ENCODE measurements around the gene GPR108.

GPR108 gene

DNA sequence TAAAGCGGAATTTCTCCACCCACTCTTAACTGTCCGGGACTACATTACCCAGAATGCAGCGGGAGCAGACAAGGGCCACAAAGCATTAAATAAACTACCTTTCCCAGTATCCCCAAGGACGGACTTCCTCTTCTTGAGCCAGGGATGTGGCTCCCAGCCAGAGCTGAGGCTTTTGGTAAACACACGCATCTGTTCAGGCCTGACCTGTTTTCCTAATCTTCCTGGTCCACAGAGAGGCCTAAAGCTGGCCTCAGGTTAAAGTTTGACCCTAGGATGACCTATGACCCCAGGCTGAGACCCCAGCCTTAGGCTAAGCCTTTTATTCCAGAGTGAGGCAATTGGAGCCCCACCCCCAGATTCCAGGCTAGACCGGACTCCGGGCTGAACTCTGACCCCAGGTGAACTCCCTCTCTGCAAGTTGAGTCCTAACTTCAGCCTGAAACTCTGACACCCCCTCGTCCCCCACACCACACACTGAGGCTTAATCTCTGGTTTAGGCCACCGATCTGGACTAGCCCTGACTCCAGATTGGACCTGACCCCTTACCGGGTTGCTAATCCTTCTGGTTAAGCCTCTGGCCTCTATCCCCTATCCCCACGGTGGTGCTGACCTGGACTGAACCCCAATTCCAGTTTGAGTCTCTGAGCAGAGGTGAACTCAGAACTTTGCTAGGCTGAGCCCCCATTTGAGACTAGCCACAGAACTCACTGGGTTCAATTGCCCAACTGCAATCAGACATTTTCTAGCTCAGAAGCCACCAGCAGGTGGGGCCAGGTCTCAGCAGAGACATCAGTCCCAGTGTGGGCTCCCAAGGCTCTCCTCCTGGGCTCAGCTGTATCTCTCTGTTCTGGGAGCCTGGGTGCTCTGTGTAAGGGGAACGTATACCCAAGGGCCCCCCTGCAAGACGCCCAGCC is 750 bp upstream of the GPR108 start:
- DNase-seq (ENCODE audit: low spot score): peak; percentile 81

DNA sequence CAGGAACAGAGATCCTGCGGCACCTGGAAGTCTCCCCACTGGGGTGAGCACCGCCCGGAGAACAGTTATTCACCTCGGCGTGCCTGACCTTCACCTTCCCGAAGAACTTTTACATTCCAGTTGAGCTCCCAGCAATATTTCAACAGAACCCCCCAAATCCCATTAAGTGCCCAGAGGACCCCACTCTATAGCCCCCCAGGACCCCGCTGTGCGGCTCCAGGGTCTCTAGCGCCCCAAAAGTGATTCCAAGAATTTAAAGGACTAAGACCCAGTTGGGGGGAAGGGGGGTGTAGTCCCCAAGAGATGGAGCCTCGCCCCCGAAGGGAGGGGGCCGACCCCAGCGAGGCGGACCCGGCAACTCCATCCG is 480 bp downstream of the GPR108 start:
- no peak for DNase-seq (ENCODE audit: low spot score)

DNA sequence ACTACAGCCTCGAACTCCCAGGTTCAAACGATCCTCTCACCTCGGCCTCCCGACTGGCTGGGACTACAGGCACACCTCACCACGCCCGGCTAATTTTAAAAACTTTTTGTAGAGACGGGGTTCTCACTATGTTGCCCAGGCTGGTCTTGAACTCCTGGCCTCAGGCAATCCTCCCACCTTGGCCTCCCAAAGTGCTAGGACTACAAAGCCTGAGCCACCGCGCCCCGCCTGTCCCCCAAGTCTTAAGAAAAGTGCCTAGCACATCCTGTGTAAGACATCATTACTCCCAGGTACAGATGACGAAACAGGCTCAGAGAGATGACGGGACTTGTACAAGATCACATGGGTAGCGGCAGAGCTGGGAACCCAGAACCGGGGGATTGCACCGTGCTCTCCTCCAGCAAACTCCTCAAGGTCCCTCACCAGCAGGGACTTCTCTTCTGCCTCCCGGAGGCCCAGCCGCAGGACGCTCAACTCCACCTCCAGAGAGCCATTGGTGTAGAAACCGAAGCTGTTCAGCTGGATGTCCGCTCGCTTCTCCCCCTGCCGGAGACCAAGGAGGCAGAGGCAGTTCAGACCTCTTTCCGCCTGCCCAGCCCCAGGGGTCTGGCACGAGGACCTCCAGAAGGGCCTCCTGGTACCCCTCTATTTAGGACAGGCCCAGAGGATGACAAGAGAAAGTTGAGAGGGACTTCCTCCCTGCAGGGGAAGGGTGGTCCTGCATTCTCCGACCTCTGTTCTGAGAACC is 1.0 kb downstream of the GPR108 start:
- peak; percentile 80 for DNase-seq (ENCODE audit: low spot score)

DNA sequence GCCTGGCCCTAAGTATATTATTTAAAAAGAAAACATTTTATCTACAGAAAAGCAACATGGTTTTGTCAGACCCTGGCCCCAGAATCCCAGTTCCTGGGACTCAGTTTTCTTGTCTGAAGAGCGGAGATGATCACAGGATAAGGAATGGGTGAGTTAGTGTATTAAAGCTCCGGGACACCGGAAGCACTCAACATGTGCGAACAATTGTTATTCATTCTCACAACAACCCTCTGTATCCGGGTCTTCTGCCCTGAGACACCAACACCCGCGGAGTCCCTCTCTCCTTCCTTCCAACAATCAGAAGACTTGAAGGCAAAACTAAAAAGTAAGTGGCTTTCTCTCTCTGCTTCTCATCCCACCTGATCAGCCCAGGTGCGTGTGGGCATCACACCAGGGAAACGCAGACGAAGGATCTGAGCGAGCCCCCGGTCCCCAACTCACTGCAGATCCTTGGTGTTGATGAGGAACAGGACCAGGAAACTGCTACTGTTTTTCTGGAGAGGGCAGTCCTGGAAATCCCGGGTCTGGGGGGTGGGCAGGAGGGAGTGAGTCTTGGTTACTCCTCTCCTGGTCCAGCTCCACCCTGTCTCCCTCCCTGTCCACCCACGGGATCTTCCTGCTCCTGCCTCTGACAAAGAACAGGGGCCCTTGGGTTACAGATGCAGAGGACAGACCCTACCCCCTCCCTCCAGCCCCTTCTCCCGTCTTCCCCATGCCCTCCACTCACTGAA is 2.0 kb downstream of the GPR108 start:
- DNase-seq (ENCODE audit: low spot score): no peak

DNA sequence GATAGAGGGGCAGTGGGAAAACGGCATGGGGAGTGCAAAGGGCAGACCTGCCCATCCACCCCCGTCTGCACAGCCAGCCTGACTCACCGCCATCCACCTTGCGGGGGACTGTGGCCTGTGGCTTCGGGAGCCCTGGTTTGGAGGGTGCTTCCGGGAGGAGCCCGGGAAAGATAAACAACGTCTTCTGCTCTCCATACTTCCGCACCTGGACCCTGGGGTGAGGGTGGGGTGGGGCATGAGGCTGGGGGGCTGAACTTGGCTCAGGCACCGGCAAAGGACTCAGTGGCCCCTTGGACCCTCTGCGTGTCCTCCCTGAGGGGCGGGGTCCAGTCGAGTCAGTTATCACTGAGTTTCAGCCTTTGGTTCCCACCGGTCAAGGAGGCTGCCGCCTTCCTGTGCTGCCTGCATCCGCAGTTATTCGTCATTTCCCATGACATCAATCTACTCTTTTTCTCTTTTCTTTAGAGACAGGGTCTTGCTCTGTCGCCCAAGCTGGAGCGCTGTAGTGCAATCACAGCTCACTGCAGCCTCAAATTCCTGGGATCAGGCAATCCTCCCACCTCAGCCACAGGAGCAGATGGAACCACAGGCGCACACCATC is 3.2 kb downstream of the GPR108 start:
- DNase-seq (ENCODE audit: low spot score): no peak

DNA sequence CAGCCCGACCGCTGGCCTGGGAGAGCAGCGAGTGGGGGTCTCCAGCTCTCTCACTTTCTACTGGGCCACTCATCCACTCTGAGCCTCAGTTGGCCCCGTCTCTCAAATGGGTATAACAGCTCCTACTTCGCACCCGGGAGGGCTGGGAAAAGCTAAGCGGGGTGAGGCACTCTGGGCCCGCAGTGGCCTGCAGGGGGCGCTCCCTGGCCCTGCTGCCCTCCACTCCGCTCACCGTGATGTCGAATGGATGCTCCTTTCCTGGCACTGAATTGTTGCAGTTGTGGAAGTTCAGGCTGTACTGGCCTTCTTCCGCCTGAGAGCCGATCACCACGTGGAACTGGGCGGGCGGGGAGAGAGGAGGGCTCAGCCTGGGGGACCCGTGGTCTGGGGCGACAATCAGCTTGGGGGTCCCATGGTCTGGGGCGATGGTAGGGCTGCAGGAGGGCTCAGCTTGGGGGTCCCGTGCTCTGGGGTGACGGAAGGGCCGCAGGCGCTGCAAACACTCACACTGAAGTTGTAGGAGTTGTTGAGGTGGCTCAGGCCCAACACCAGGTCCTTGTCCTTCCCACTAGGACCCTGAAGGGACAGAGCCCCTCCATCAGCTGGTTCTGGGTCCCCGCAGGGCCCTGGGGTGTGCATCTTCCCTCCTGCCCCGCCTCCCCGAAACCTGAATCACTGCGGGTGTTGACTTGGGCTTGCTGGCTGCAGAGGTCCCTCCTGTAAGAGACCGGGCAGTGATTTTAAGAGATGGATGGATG is 3.9 kb downstream of the GPR108 start:
- no peak for DNase-seq (ENCODE audit: low spot score)

DNA sequence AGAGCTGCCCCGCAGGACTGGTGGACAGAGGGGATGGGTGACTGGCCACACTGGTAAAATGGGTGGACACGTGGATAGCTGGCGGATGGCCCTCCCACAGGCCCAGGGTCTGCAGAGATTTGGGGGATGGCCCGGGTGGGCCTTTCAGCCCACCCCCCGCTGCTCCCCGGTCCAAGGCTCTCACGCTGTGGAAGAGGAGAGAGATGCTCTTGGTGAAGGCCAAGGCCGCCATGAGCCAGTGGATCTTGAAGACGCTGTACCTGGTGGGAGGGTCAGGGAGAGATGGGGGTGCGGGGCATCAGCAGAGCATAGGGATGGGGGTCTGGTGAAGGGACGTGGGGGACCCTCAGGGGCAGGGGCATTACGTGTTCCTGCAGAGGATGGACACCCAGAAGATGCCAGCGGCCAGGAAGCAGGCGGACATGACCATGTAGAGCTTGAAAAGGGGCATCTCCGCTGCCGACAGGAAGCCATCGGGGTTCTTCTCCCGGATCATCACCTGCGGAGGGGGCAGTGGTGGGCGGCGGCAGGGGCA is 4.5 kb downstream of the GPR108 start:
- DNase-seq (ENCODE audit: low spot score): no peak

DNA sequence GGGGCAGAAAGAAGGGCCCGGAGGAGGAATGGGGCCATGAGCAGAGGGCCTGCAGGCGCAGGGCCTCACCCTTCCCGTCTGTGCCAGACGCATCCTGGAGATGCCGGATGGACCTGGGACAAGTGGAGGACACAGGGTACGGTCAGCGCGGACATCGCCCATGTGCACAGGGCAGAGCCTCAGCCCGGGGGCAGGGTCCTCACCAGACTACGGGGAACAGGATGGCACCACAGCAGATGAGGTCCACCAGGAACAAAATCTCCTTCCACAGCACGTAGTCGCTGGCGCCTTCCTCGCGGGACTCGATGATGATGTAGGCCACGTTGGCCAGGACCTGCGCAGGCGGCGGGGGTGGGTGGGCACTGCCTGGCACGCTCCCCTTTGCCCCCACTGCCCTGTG is 5.6 kb downstream of the GPR108 start:
- DNase-seq (ENCODE audit: low spot score): no peak

DNA sequence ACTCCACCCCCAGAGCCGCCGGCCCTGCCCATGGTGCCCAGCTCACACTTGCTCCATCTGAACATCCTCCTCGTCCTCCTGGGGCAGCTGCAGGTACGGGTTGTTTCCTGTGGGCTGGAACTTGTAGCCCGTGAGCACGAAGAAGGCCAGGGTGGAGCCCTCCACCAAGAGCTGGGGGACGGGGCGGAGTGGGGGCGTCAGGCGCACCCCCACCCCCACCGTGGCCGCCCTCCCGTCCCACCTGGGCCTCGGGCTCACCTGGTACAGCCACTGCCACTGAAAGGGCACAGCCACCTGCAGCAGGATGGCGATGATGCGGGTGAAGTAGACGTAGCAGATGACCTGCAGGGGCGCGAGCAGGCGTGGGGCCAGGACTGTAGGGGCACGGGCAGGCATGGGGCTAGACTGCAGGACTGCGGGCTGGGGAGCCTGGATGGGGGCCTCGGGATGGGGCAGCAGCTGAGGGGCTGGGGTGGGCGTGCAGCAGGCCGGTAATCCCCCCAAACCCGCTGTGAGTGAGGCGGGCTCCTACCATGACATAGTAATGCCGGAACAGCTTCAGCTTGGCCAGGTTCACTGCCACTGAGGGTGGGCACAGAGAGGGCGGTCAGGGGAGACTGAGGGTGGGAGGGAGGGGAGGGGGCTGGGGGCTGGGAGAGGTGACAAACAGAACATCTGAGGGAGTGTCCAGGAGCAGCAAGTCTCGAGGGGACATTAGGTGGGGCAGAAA is 6.3 kb downstream of the GPR108 start:
- no peak for DNase-seq (ENCODE audit: low spot score)

DNA sequence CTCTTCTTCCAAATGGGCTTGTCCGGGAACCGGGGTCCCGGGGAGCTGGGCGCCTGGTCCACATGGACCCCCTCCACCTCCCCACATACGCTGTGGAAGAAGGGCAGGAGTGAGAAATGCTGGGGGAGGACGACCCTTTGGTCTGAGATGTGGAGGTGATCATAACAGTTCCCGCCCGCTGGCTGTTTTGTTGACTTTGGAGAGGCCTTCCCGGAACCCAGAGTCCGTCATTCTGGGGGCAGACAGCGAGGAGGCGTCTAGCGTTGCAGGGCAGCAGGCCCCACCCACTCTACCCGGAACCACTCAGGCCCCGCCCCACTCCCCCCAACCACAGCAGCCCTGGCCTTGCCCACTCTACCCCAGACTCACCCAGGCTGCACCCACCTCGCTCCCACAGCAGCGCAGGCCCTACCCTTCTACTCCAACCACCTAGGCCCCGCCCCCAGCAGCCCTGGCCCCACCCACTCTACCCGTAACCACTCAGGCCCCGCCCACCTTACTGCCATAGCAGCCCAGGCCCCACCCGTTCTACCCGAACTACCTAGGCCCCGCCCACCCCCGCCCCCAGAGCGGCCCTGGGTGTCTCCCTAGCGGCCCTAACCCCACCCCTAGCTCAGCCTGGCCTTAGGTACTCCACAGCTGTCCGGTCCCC is 7.1 kb downstream of the GPR108 start:
- no peak for DNase-seq (ENCODE audit: low spot score)

DNA sequence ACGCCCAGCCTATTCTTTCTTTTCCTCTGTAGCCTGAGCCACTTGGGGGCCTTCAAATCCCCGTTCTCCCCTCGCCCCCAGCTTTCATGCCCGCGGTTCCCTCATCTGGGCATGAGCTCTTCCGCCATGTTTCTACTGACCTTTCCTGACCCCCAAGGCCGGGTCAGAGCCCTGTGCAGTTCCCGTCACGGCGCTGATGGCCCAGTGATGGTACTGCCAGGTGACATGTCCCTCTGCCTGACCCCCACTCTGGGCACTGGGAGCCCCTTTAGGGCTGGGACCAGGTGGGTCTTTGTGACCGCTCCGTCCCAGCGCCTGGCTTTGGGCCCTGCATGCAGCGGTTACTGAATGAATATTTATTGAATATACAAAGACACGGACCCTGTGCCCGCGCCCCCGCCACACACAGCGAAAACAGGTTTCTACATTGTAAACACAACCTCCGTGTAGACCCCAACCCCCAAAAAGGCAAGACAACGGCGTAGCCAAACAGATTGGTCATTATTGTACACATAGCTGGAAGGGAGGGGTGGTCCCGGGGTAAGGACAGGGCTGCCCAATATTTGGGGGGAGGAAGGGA is 7.7 kb downstream of the GPR108 start:
- DNase-seq (ENCODE audit: low spot score): no peak

DNA sequence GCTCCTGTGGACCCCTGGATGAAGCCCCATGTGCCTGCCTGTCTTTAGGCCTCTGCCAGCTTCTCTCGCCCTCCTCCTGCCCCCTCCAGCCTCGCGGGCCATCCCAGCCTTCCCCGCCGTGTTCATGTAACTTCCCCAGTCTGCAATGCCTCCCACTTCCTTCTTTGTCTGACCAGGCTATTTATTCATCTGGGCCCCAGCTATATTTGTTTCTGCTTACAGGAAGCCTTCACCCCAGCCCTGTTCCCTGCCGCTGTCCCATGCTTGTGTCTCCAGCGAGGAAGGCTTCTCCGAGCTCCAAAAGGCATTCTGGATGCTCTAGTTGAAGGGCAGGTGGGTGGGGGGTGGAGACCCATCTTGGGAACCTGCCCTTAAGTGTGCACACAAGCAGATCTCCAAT is 9.0 kb downstream of the GPR108 start:
- no peak for DNase-seq (ENCODE audit: low spot score)

DNA sequence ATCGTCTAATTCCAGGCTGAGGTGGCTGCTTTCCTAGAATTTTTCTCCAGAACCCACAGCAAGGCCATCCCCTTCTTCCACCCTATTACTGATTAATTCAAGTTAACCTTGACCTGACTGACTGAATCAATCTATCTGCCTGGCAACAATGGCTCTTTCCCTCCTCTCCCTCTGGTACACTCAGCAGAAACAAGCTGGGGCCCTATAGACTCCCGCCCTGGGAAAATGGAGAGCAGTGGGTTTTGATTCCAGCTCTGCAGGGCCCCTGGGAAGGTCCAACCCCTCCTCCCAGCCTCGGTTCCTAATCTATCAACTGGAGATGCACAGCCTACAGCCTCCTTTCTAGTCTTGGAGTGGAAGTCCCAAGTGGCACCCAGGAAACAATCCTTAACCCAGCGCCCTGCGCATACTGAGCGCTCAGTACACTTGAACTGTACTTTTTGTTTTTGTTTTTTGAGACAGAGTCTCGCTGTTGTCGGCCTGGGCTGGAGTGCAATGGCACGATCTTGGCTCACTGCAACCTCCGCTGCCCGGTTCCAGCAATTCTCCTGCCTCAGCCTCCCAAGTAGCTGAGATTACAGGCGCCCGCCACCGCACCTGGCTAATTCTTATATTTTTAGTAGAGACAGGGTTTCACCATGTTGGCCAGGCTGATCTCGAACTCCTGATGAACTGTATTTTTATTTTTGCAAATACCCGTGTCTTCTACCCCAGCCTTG is 11.7 kb downstream of the GPR108 start:
- DNase-seq (ENCODE audit: low spot score): no peak

DNA sequence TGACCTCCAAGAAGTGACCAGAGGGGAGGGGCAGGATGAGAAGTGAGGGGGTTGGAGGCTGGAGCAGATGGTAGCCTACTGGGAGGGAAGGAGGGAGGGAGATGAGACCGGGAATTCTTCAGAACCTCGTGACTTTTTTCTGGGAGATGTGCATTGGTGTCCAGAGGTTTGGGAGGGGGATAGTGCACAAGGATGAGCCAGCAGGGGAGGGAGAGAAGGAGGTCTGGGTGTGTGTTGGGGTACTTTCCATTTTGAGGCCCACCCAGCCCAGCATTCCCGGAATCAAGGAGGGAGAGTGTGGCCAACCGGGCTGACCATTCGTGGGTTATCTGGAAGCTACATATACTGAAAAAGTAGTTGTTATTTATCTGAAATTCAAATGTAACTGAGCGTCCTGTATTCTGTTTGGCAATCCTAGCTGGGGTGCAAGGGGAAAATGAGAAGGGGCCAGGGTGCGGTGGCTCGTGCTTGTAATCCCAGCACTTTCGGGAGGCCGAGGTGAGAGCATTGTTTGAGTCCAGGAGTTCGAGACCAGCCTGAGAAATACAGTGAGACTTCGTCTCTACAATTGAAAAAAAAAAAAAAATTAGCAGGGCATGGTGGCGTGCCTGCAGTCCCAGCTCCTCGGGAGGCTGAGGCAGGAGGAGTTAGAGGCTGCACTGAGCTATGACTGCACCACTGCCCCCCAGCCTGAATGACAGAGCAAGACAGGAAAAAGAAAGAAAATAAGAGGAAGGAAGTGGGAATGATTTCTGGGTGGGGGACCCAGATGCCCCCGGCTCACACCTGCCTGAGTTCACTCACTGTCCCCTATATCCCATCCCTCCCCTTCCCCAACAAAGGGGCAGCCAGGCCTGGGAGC is 12.5 kb downstream of the GPR108 start:
- DNase-seq (ENCODE audit: low spot score): no peak

DNA sequence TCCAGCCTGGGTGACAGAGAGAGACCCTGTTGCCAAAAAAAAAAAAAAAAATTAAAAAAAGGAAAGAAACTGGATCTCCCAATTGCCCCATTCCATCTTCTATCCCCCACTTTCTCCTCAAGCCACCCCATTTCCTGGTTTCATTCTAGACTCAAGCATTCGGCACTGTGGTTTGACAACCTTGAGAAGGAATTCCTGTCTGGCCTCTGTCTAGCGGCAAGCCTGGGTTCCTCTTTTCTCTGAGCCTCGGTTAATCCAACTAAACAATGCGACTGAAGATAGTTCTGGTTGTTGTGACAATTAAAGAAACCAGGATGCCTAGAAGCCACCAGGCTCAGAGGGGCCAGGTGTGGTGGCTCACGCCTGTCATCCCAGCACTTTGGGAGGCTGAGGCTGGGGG is 13.6 kb downstream of the GPR108 start:
- DNase-seq (ENCODE audit: low spot score): no peak

DNA sequence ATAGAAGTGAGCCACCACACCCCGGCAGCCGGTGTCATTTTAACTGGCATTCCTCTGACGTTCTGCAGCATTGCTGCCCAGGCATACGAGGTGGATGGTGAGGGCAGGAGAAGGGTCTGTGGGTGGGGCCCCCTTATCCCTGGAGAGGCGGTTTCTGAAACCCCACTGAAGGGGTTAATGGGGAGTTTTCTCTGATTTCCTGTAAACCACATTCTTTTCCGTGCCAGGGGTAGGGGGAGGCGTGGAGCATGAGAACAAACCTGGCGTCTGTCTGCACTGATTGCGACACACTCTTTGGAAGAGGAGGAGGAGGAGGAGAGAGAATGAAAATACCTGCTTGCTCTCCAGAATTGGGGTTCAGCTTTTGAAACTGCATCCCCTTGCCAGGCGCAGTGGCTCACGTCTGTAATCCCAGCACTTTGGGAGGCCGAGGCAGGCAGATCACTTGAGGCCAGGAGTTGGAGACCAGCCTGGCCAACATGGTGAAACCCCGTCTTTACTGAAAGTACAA is 14.2 kb downstream of the GPR108 start:
- no peak for DNase-seq (ENCODE audit: low spot score)

DNA sequence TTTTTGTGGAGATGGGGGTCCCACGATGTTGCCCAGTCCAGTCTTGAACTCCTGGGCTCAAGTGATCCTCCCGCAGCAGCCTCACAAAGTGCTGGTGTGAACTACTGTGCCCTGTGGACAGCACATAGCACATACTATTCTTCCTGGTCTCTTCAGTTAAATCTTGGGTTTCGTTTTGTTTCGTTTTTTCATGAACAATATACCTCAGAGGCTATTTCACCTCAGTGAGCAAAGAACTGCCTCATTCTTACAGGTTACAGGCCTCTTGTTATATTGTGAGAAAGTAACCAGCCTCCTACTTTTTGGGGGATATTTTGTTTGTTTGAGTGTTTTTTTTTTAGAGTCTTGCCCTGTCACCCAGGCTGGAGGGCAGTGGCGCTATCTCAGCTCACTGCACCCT is 15.6 kb downstream of the GPR108 start:
- no peak for DNase-seq (ENCODE audit: low spot score)

DNA sequence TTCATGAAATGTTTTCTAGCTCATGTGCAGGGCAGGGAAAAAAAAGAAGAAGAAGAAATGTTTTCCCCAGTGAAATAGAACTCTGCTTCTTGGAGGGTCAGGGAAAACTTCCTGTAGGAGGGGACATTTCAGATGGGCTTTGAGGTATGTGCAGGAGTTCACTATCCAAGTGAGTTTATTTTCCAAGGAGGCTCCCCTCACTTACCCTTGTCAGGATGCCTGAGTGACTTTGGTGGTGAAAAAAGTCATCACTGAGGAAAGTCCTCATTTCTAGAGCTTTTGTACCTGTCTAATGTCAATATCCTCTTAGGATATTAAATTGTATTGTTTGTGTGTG is 16.3 kb downstream of the GPR108 start:
- no peak for DNase-seq (ENCODE audit: low spot score)

Data from left forelimb (tissue), 1 donor.